Cardiac fibroblast (primary cell): ENCODE measurements around the gene FUOM.

Experiments
- DNase-seq, 2 donors: peaks; one replicate each; pipeline versions ENCODE4 v3.0.0 to v3.0.0-alpha.2; 2010; ENCODE audit warnings: low read depth in 2 of 2
- H3K4me3 ChIP-seq, 2 donors: replicated peaks in 1 of 2; 1 replicate in 1 of 2; 2 replicates in 1 of 2; pipeline ENCODE4 v1.5.1; 2011; ENCODE audit warnings: low read depth in 2 of 2, low read length in 2 of 2, mild to moderate bottlenecking in 2 of 2, moderate library complexity in 1 of 2
- TF ChIP-seq, protein P1 (sequence below): IDR thresholded peaks from one replicate; pipeline ENCODE4 v1.5.1; 2011; ENCODE audit warnings: low read depth, mild to moderate bottlenecking, low read length, inconsistent platforms

Gene FUOM

DNA sequence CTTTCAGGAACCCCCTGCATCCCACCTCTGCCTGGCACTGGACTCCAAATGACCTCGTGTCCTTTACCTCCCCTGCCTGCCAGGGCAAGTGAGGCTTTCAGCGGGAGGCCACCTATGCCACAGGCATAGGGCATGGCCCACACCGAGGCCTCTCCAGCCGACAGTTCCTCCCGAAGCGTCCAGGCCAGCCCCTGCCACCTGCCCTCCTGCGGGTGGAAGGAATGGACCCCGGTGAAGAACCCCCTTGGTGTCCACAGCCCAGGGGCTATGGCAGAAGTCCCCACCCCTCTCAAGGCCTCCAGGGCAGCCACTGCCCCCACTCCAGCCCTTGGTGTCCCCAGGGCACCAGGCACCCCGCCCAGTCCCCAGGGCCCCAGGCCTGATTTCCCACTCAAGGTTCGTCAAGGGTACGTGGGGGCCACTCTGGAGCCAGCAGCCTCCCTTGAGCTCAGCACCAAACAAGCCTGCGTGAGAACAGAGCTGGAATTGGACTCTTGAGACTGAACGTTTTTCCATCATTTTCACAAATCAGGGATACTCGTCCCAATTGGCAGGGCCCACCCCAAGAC, 3.1 kb downstream of the FUOM start:
- DNase-seq = no peak
- H3K4me3 ChIP-seq = no peak overlapping the region
- TF ChIP-seq, protein P1, sequence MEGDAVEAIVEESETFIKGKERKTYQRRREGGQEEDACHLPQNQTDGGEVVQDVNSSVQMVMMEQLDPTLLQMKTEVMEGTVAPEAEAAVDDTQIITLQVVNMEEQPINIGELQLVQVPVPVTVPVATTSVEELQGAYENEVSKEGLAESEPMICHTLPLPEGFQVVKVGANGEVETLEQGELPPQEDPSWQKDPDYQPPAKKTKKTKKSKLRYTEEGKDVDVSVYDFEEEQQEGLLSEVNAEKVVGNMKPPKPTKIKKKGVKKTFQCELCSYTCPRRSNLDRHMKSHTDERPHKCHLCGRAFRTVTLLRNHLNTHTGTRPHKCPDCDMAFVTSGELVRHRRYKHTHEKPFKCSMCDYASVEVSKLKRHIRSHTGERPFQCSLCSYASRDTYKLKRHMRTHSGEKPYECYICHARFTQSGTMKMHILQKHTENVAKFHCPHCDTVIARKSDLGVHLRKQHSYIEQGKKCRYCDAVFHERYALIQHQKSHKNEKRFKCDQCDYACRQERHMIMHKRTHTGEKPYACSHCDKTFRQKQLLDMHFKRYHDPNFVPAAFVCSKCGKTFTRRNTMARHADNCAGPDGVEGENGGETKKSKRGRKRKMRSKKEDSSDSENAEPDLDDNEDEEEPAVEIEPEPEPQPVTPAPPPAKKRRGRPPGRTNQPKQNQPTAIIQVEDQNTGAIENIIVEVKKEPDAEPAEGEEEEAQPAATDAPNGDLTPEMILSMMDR = no peak

DNA sequence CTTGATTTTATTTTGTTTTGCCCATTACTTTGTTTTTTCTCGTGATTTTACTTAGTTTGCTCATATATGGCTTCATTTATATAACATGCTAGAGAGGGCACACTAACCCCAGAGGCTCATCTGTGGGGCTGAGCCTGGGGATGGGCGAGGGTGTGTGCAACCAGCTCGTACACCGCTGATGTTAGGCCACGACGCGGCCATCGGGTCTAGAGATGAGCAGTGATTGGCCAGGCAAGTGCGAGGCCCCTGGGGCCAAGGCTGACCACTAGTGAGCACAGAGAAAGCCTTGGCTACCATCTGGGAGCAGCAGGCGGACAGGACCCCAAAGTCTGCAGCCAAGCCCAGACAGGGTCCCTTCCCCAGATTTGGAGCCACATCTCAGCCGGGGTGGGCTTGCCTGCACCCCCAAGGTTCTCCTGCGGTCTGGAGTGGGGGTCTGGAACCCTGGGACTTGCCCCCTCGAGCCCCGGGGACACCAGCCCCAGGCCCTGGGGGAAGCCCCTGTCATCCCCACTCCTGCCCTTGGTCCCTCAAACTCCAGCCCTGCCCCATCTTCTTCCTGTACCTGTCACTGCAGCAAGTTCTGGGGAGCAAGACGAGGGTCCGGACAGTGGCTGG, 3.7 kb downstream of the FUOM start:
- TF ChIP-seq, protein P1 = no peak
- no peak overlapping the region for H3K4me3 ChIP-seq
- no peak for DNase-seq

DNA sequence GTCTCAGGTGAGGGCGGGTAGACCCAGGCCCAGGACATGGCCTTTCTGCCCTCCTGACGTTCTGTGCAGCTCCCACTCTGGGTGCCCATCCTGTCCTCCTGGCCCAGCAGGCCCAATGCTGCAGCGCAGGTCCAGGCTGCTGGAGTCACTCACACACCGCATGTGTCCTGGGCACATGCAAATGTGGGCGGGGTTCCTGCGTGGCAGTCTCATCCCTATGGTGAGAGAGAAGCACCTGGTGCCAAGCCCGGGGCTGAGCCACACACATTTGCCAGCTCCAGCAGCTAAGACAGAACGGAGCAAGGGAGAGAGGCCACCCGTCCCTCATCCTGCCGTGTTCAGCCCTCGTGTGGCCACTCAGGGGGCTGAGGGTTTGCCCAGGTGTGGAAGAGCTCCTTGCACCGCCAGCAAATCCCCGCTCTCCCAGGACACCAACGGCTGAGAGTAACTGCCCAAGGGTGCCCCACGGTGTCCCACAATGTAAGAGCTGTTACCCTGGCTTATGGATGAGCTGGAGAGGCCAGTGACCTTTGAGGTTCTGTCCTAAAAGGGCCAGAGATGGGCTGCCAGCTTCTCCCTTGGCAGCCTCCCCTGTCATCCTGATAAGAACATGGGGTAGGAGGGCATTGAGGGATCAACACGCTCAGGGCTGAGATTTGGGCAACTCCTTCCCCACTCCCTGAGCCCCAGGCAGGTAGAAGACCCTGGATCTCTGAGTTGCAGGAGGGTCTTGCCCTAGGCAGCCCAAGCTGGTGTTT, 4.4 kb downstream of the FUOM start:
- H3K4me3 ChIP-seq = no peak overlapping the region
- TF ChIP-seq, protein P1 = no peak
- DNase-seq = no peak

DNA sequence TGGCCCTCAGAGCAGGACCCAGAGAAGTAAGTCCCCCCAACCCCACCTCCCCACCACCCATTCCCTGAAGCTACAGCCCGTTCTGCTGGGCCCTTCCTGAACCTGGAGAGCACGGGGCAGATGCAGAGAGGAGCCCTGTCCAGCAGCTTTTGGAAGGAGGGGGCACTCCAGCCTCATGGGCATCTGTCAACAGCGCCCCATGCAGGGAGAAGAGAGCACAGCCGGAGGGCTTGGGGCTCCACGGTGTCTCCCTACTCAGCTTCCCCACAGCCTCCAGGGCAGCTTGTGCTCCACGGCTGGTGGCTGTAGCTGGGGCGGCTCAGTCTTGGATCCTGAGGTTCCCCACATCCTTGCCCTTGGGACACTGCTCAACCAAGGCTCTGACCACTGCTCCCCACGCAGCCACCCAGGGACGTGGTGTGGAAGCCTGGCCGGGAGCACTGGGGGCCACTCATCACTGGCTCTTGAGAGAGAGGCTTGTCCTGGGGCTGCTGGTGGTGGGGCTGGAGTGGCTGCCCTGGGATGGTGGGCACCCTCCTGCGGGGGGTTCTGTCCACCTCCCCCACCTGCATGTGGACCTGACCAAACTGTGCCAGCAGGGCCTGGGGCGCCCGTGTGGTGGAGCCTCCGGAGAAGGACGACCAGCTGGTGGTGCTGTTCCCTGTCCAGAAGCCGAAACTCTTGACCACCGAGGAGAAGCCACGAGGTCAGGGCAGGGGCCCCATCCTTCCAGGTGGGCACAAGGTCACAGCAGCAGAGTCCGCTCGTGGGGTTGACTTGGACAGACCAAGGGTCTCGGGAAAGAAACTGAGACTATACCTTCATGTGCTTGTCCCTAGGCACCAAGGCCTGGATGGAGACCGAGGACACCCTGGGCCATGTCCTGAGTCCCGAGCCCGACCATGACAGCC, 6.2 kb downstream of the FUOM start:
- no peak for DNase-seq
- TF ChIP-seq, protein P1 = no peak
- H3K4me3 ChIP-seq = no peak overlapping the region

DNA sequence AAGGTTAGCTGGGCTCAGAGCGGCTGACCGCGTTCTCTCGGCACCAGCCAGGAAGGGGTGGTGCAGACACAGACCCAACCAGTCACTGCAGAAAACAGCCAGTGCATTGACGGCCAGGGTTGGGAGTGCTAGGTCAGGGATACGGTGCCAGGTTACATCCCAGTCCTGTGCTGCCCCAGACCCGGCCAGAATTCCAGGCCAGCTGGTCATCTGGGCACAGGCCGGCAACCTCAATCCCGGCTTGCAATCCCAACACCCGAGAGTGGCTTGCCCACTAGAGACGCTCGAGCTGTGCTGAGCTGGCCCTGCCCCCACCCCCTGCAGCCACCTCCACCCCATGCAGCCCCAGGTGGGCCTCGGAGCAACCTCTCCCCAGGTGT, 6.9 kb downstream of the FUOM start:
- no peak for DNase-seq
- TF ChIP-seq, protein P1 = no peak
- H3K4me3 ChIP-seq = no peak overlapping the region

DNA sequence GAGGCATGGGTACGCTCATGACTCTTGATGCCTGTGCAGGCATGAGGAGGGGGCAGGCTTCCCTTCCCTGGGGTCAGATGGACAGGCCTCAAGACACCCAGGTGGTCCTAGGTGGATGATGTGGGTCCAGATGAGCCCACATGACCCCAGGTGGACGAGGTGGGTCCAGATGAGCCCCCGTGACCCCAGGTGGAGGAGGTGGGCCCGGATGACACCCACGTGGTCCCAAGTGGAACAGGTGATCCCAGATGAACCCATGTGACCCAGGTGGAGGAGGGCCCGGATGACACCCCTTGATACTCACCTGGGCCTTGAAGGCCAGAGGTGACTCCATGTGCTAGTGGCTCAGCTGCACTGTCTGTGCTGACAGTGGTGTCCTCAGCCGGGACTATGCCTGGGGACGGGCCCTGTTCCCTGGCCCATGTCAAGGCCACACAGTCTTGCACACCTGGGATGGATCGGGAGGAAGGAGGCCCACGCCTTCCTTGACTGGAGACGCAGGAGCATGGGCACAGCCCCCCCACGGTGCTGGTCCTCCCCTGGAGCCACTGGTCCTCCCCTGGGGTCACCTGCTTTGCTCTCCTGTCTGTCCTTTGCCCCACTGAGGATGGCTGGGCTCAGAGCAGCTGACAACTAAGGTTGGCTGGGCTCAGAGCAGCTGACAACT, 7.4 kb downstream of the FUOM start:
- DNase-seq = no peak

More for the DNA sequence above, 7.4 kb downstream of the FUOM start:
- no peak overlapping the region for H3K4me3 ChIP-seq
- TF ChIP-seq, protein P1 = no peak
